K562 (cell line): ENCODE results near the gene HMGXB3. TPM values are rescaled to one million over a fixed set of nuclear protein-coding genes. Genes with fewer than 3 reads are reported as not detected.

ENCODE experiments used
- ATAC-seq: fragments of 200-7000 bp; cut with Tn5 transposase; 3 replicates; pipeline ENCODE4 v1.9.1; 2020; ENCODE audit warnings: moderate library complexity
- BruUV-seq: library from RNA; stranded (reverse); fragments of 400-500 nt; replicated peaks from 2 replicates; lab custom pipeline; 2021; lab: Mats Ljungman, UMichigan
- CTCF ChIA-PET: fragments of 300-600 bp; formaldehyde crosslinking; extraction: SDS; loops from one replicate; lab custom pipeline; 2021; ENCODE audit warnings: low intra/inter-chr PET ratio; lab: Yijun Ruan, JAX
- POLR2A ChIA-PET: fragments of 300-600, 350-650 bp; sonication (Branson Sonifier 250); formaldehyde crosslinking; extraction: SDS; loops from one replicate; lab custom pipeline; 2021; ENCODE audit warnings: antibody characterized with exemption, inconsistent platforms; lab: Yijun Ruan, JAX
- DNase-seq, 4 experiments: peaks; one replicate each; pipeline versions ENCODE4 v3.0.0 to v3.0.0-alpha.2; 2011 to 2018; ENCODE audit warnings: low spot score in 3 of 4, mixed read lengths in 3 of 4; ENCODE audit errors: extremely low read depth in 1 of 4
- FAIRE-seq: peaks from 2 replicates; lab custom pipeline; 2011; peaks lifted over from hg19 to GRCh38; lab: Jason Lieb, UNC
- H2AFZ ChIP-seq: 2 replicates; pipeline ENCODE4 v1.6.0; 2011; ENCODE audit warnings: low read depth, low read length, control low read depth, inconsistent platforms
- H3K27ac ChIP-seq: fragments of 200-600 bp; 3 replicates; pipeline ENCODE4 v1.8.0; 2011; ENCODE audit warnings: low read depth, mild to moderate bottlenecking, control low read depth, inconsistent platforms, low read length, moderate library complexity, mixed read lengths; ENCODE audit errors: extremely low read depth
- H3K27me3 ChIP-seq, 2 experiments: fragments of 300-600 bp in 1 of 2; 2 replicates in 1 of 2; 3 replicates in 1 of 2; pipeline versions ENCODE4 v1.6.0 to v1.8.0; 2011; ENCODE audit warnings: inconsistent platforms in 2 of 2, low read length in 2 of 2, mild to moderate bottlenecking in 1 of 2, mixed read lengths in 1 of 2, moderate library complexity in 1 of 2; ENCODE audit not compliant: control insufficient read depth in 2 of 2, insufficient read depth in 2 of 2
- H3K36me3 ChIP-seq: fragments of 300-600 bp; 3 replicates; pipeline ENCODE4 v1.8.0; 2011; ENCODE audit warnings: mild to moderate bottlenecking, low read length, inconsistent platforms; ENCODE audit not compliant: control insufficient read depth, insufficient read depth
- H3K4me1 ChIP-seq, 2 experiments: fragments of 200-600 bp in 1 of 2; replicated peaks in 1 of 2; 2 replicates in 1 of 2; 3 replicates in 1 of 2; pipeline versions ENCODE4 v1.5.1 to v1.8.0; 2011; ENCODE audit warnings: inconsistent platforms in 2 of 2, low read length in 2 of 2, mild to moderate bottlenecking in 1 of 2, mixed read lengths in 1 of 2, moderate library complexity in 1 of 2; ENCODE audit not compliant: control insufficient read depth in 2 of 2, insufficient read depth in 2 of 2
- H3K4me2 ChIP-seq: 2 replicates; pipeline ENCODE4 v1.6.1; 2011; ENCODE audit warnings: low read length, control low read depth, inconsistent platforms, mixed read lengths; ENCODE audit not compliant: insufficient read depth
- H3K4me3 ChIP-seq: fragments of 200-600 bp; sonication (generic), shearing (Covaris generic); 2 replicates; pipeline ENCODE4 v1.5.1; 2016; ENCODE audit warnings: control low read depth, inconsistent platforms
- H3K79me2 ChIP-seq: fragments of 200-600 bp; 3 replicates; pipeline ENCODE4 v1.8.0; 2011; ENCODE audit warnings: low read length, inconsistent platforms; ENCODE audit not compliant: control insufficient read depth, insufficient read depth
- H3K9ac ChIP-seq, 2 experiments: 2 replicates each; pipeline versions ENCODE4 v1.6.0 to v1.6.1; 2011; ENCODE audit warnings: low read depth in 2 of 2, low read length in 2 of 2, control low read depth in 1 of 2, inconsistent platforms in 1 of 2, mild to moderate bottlenecking in 1 of 2, mixed read lengths in 1 of 2; ENCODE audit not compliant: insufficient read depth in 1 of 2
- H3K9me1 ChIP-seq: one replicate; pipeline ENCODE4 v1.6.0; 2011; ENCODE audit warnings: inconsistent platforms, mild to moderate bottlenecking, low read length, moderate library complexity; ENCODE audit not compliant: control insufficient read depth, insufficient read depth
- H3K9me3 ChIP-seq: replicated peaks from 2 replicates; pipeline ENCODE4 v1.5.1; 2011; ENCODE audit warnings: low read depth, low read length, inconsistent platforms; ENCODE audit not compliant: control insufficient read depth, insufficient read depth
- H4K20me1 ChIP-seq: replicated peaks from 2 replicates; pipeline ENCODE4 v1.6.1; 2011; ENCODE audit warnings: low read length, inconsistent platforms, mixed read lengths; ENCODE audit not compliant: control insufficient read depth, insufficient read depth
- CBFA2T3 ChIP-seq: fragments of 450-650 bp; IDR thresholded peaks from 2 replicates; pipeline ENCODE4 v1.6.1; 2017
- CBX1 ChIP-seq: sonication (generic); IDR thresholded peaks from 2 replicates; pipeline ENCODE4 v1.6.1; 2016; ENCODE audit warnings: antibody characterized with exemption, low read depth, mild to moderate bottlenecking
- ELF4 ChIP-seq: fragments of 450-650 bp; formaldehyde crosslinking; IDR thresholded peaks from 2 replicates; pipeline ENCODE4 v1.4.0; 2022; ENCODE audit warnings: missing genetic modification characterization
- FOXJ3 ChIP-seq: sonication (generic); formaldehyde crosslinking; IDR thresholded peaks from 2 replicates; pipeline ENCODE4 v1.4.0; 2020; ENCODE audit warnings: mild to moderate bottlenecking, missing genetic modification reagents
- NFIC ChIP-seq: fragments of 450-650 bp; IDR thresholded peaks from 2 replicates; pipeline ENCODE4 v1.6.1; 2017; ENCODE audit warnings: mild to moderate bottlenecking, inconsistent platforms
- POLR2A ChIP-seq: fragments of 450-650 bp; conservative IDR thresholded peaks from 2 replicates; pipeline ENCODE4 v1.6.1; 2016
- POLR2G ChIP-seq: fragments of 200-400 bp; formaldehyde crosslinking; IDR thresholded peaks from 2 replicates; pipeline ENCODE4 v1.6.1; 2017; ENCODE audit warnings: low read depth, mild to moderate bottlenecking, antibody characterized with exemption, low read length, moderate library complexity
- ZNF121 ChIP-seq: sonication (generic); formaldehyde crosslinking; conservative IDR thresholded peaks from 2 replicates; pipeline ENCODE4 v1.8.0; 2022; ENCODE audit warnings: missing genetic modification reagents
- WGBS: fragments of 100-300 bp; shearing (Covaris generic); methylation state at CpG from one replicate; pipeline ENCODE4 v1.1.6; 2016; ENCODE audit warnings: low coverage, mixed read lengths; ENCODE audit not compliant: insufficient coverage; ENCODE audit errors: missing lambda C conversion rate; 5-methylcytosine and 5-hydroxymethylcytosine counted together
- in situ Hi-C: fragments of 300-500 bp; cut with MboI; formaldehyde crosslinking; loops from 4 replicates; pipeline ENCODE4 v1.15.0; 2018; ENCODE audit warnings: inconsistent platforms, mixed read lengths
- intact Hi-C: fragments of 100-400 bp; cut with micrococcal nuclease; formaldehyde crosslinking; loops from 2 replicates; pipeline ENCODE4 v1.14.2; 2022
- polyA plus RNA-seq, 8 experiments: library from polyadenylated mRNA; depleted of rRNA in 4 of 8; stranded (reverse) in 5 of 8; unstranded in 3 of 8; fragments of >200 nt; fragmentation: Nextera tagmentation in 2 of 8; fragmentation: Illumina TruSeq in 1 of 8; extraction: Ambion mirVana in 2 of 8; extraction: Trizol in 1 of 8; gene quantifications; 2 replicates each; pipeline versions ENCODE4 v1.2.1 to v1.2.3, GENCODE V29; 2011 to 2014; ENCODE audit warnings: inconsistent platforms in 1 of 8, missing spikeins in 1 of 8
- total RNA-seq, 7 experiments: library from RNA; depleted of rRNA in 6 of 7; stranded (reverse); fragments of >200 nt in 6 of 7; fragmentation: Illumina TruSeq in 2 of 7; extraction: Trizol in 2 of 7; gene quantifications; 2 replicates each; pipeline versions ENCODE4 v1.2.1 to v1.2.3, GENCODE V29; 2011 to 2021; ENCODE audit warnings: low replicate concordance in 1 of 7
- TF ChIP-seq, protein P1 (sequence below): fragments of 250-450 bp; sonication (Bioruptor Pico); IDR thresholded peaks from 2 replicates; pipeline ENCODE4 v1.8.0; 2022; ENCODE audit warnings: moderate library complexity, mild to moderate bottlenecking, inconsistent platforms

The HMGXB3 gene
- total and polyA plus RNA-seq, 9 of the 15 experiments (the other 6 are each of a cell fraction or from before 2014, with no cell fraction given): 1.8 to 44.1 (median 32.2) TPM

DNA sequence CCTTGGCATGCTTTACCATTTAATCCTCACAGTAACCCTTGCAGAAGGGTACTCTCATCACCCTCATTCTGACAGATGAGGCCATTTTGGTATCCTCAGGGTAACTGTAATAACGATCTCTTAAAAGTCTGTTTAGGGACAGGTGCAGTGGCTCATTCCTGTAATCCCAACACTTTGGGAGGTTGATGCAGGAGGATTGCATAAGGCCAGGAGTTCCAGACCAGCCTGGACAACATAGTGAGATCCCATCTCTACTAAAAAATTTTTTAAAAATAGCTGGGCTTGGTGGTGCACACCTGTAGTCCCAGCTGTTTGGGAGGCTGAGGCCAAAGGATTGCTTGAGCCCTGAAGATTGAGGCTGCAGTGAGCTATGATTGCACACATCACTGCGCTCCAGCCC is 54.0 kb downstream of the HMGXB3 start:
- no peaks in the 10 kb centered on the region for H3K27me3 ChIP-seq
- no peak overlapping the region for H3K9ac ChIP-seq
- TF ChIP-seq ELF4: no peak
- TF ChIP-seq ZNF121: peak; percentile 93
- intact Hi-C loops (no loop called here), in situ Hi-C loops (no loop called here)
- H3K27ac ChIP-seq: no peak overlapping the region
- H3K36me3 ChIP-seq: peaks cover 59% of the 10 kb centered on the region
- no TSS peak for BruUV-seq
- H2AFZ ChIP-seq: no peak overlapping the region
- H3K9me1 ChIP-seq: no peaks in the 10 kb centered on the region
- ChIA-PET CTCF (no interaction called here), POLR2A (interaction anchor here (1.0 to 4.1 kb wide), 4 partner anchors 13 to 50 kb away, joined by 3 to 13 read pairs (median 6); no protein-coding TSS in a partner anchor)
- no peak overlapping the region for H3K4me3 ChIP-seq
- no peaks in the 10 kb centered on the region for H3K9me3 ChIP-seq
- ATAC-seq (no peak), DNase-seq (no peak), FAIRE-seq (no peak)
- H4K20me1 ChIP-seq: no peaks in the 10 kb centered on the region; the same call in 1 of the 2 replicates
- peaks cover 24 to 33% of the 10 kb centered on the region in 2 experiments for H3K4me1 ChIP-seq
- WGBS: 100% methylated on average over 1 of the region's 2 CpGs
- no peak overlapping the region for H3K4me2 ChIP-seq
- H3K79me2 ChIP-seq: no peaks in the 10 kb centered on the region

DNA sequence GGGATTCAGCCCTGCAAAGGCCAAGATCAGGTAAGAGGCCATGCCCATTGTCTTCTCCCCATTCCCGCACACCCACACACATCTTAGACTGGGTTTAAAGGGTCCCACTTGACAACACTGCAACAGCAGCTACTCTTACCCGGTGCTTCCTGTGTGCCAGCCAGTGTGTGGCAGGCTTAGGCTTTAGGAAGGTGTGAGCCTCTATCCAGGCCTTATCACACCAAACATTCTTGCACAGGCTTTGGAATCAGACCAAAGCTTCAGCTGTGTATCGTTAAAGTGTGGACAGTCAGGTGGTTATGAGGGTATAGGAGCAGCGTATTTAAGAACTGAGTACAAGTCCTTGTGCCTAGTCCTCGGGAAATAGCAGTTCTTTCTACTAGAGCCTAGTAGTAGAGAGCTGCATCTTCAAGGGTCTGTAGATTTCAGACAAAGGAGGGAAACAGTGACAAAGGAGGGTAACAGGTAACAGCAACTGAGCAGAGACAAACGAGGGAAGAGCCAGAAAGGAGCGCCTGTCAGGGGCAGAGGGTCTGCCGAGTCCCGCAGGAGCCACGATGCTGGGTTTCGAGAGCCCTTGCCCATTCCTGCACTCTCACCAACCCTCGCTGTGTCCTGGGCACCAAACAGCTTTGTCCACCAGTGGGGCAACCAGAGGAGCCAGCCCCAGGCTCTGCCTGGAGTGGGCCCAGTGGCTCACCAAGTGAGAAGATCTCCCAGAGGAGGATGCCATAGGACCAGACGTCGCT is 55.0 kb downstream of the HMGXB3 start:
- no peak overlapping the region for H3K4me3 ChIP-seq
- H3K27me3 ChIP-seq: peaks cover 0 to under 1% of the 10 kb centered on the region in 2 experiments; a peak in 1 of 5 replicates
- ChIA-PET POLR2A (interaction anchor here (0.6 to 4.1 kb wide), 4 partner anchors 14 to 345 kb away, joined by 3 to 13 read pairs (median 6); no protein-coding TSS in a partner anchor), CTCF (no interaction called here)
- whole genome bisulfite sequencing: 81% methylated on average over 12 of the region's 14 CpGs
- H2AFZ ChIP-seq: no peak overlapping the region
- no peaks in the 10 kb centered on the region for H3K9me1 ChIP-seq
- ATAC-seq (0 out of 3 replicates have a peak, but pooled peaks have one; percentile 5), DNase-seq (no peak), FAIRE-seq (peak; percentile 78)
- no peak overlapping the region for H3K27ac ChIP-seq
- no peaks in the 10 kb centered on the region for H3K9me3 ChIP-seq
- in situ Hi-C loops (no loop called here), intact Hi-C loops (no loop called here)
- peaks cover 18 to 26% of the 10 kb centered on the region in 2 experiments for H3K4me1 ChIP-seq
- H3K4me2 ChIP-seq: no peak overlapping the region
- H3K79me2 ChIP-seq: no peaks in the 10 kb centered on the region
- peaks cover 50% of the 10 kb centered on the region for H3K36me3 ChIP-seq
- TF ChIP-seq NFIC: 0 out of 2 replicates have a peak, but pooled peaks have one; percentile 26
- 0 out of 2 replicates have a peak, but pooled peaks have one; percentile 23 for TF ChIP-seq POLR2A
- TF ChIP-seq CBX1: no peak
- TF ChIP-seq, protein P1, sequence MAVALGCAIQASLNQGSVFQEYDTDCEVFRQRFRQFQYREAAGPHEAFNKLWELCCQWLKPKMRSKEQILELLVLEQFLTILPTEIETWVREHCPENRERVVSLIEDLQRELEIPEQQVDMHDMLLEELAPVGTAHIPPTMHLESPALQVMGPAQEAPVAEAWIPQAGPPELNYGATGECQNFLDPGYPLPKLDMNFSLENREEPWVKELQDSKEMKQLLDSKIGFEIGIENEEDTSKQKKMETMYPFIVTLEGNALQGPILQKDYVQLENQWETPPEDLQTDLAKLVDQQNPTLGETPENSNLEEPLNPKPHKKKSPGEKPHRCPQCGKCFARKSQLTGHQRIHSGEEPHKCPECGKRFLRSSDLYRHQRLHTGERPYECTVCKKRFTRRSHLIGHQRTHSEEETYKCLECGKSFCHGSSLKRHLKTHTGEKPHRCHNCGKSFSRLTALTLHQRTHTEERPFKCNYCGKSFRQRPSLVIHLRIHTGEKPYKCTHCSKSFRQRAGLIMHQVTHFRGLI: no peak
- peak; percentile 54 for TF ChIP-seq POLR2G
- TF ChIP-seq FOXJ3 (CRISPR knock-in tag): no peak
- TF ChIP-seq CBFA2T3: 0 out of 2 replicates have a peak, but pooled peaks have one; percentile 36
- no peak overlapping the region for H3K9ac ChIP-seq
- BruUV-seq: no TSS peak
- H4K20me1 ChIP-seq: no peaks in the 10 kb centered on the region; the same call in 1 of the 2 replicates
